H1 (cell line): ENCODE results near the gene CDC42SE2. TPM values are rescaled to one million over a fixed set of nuclear protein-coding genes. Genes with fewer than 3 reads are reported as not detected.

ENCODE experiments used
- ATF3 ChIP-seq: IDR thresholded peaks from 2 replicates; pipeline ENCODE4 v1.6.1; 2011; ENCODE audit warnings: low read depth, mild to moderate bottlenecking, low read length; ENCODE audit not compliant: insufficient read depth
- KDM5A ChIP-seq: fragments of 200-600 bp; IDR thresholded peaks from 2 replicates; pipeline ENCODE4 v1.7.1; 2012; ENCODE audit warnings: mild to moderate bottlenecking, low read length, inconsistent platforms, mixed read lengths
- RAD21 ChIP-seq, 2 experiments: IDR thresholded peaks in 1 of 2; conservative IDR thresholded peaks in 1 of 2; 2 replicates each; pipeline ENCODE4 v1.6.1; 2011; ENCODE audit warnings: low read depth in 2 of 2, low read length in 2 of 2, improper control_type of control experiment in 1 of 2, inconsistent platforms in 1 of 2, mild to moderate bottlenecking in 1 of 2, moderate library complexity in 1 of 2
- polyA plus RNA-seq, 7 experiments: library from polyadenylated mRNA; depleted of rRNA in 3 of 7; stranded (reverse) in 5 of 7; unstranded in 2 of 7; fragments of >200 nt in 5 of 7; fragments of 200-250 nt in 2 of 7; gene quantifications; 1 replicate in 5 of 7; 2 replicates in 1 of 7; 4 replicates in 1 of 7; pipeline versions ENCODE4 v1.2.1 to v1.2.3, GENCODE V29; 2011 to 2013; ENCODE audit warnings: missing spikeins in 2 of 7, mixed read lengths in 2 of 7
- total RNA-seq: library from RNA; stranded (reverse); fragmentation: NEBNext Ultra II Directional; extraction: Animal tissue kit (Norgen Biotek cat#: 25700); gene quantifications from 2 replicates; pipeline ENCODE4 v1.2.1, GENCODE V29; 2021

The CDC42SE2 gene
- total and polyA plus RNA-seq, 2 of the 8 experiments (the other 6 are each of a cell fraction or from before 2014, with no cell fraction given): 16.7 to 30.8 TPM

GRCh38 chr5:131373265-131373664 lies 109.4 kb downstream of the CDC42SE2 start (continued):
- no peak for TF ChIP-seq ATF3
- no peak for TF ChIP-seq KDM5A
- TF ChIP-seq RAD21 (IDR thresholded peaks at IDR 0.05 in 1 of 2, conservative IDR thresholded peaks at IDR 0.05 in 1 of 2; ENCODE audit: low read depth in 2 of 2, low read length in 2 of 2): no peak
